Measurements from ENCODE around the gene WASF2.

- TF ChIP-seq CTCF (IDR thresholded peaks at IDR 0.05) (peak in 9 of 12 donors; percentile 19 to 51 (median 46)), POLR2A (IDR thresholded peaks at IDR 0.05) (peak in 1 of 2 donors; percentile 94)
Observed at GRCh38 chr1:27366411-27367159, 123.4 kb downstream of the WASF2 start, which contains the start of gene MAP3K6.
